Keratinocyte (primary cell): Measurements from ENCODE around the gene SPATA33. TPM values are rescaled to one million over a fixed set of nuclear protein-coding genes. Genes with fewer than 3 reads are reported as not detected.
"Not testable (repeated sequence)": the region's sequence is repeated elsewhere in the genome, so short reads cannot be mapped to it uniquely, and the experiment has no call there.

Experiments used
- DNase-seq: peaks from one replicate; pipeline ENCODE4 v3.0.0-alpha.2; 2011; ENCODE audit warnings: low read depth, missing footprints, low spot score
- FAIRE-seq: peaks from 2 replicates; lab custom pipeline; 2011; peaks lifted over from hg19 to GRCh38; lab: Jason Lieb, UNC
- H2AFZ ChIP-seq: 2 replicates; pipeline ENCODE4 v1.6.0; 2012; ENCODE audit warnings: low read length, control low read depth, inconsistent platforms; ENCODE audit not compliant: control insufficient read depth
- H3K27ac ChIP-seq: 2 replicates; pipeline ENCODE4 v1.5.1; 2011; ENCODE audit warnings: low read length; ENCODE audit not compliant: control insufficient read depth, insufficient read depth
- H3K27me3 ChIP-seq: 3 replicates; pipeline ENCODE4 v1.6.0; 2011; ENCODE audit warnings: low read length; ENCODE audit not compliant: control insufficient read depth, insufficient read depth; ENCODE audit errors: extremely low read depth
- H3K36me3 ChIP-seq, 2 experiments: 2 replicates in 1 of 2; 3 replicates in 1 of 2; pipeline ENCODE4 v1.5.1; 2011; ENCODE audit warnings: low read length in 2 of 2, mild to moderate bottlenecking in 1 of 2; ENCODE audit not compliant: control insufficient read depth in 2 of 2, insufficient read depth in 2 of 2; ENCODE audit errors: extremely low read depth in 1 of 2
- H3K4me1 ChIP-seq: 3 replicates; pipeline ENCODE4 v1.5.1; 2011; ENCODE audit warnings: low read length; ENCODE audit not compliant: control insufficient read depth, insufficient read depth; ENCODE audit errors: extremely low read depth
- H3K4me2 ChIP-seq: 3 replicates; pipeline ENCODE4 v1.6.0; 2011; ENCODE audit warnings: low read depth, low read length; ENCODE audit not compliant: control insufficient read depth, insufficient read depth; ENCODE audit errors: extremely low read depth
- H3K4me3 ChIP-seq, 3 experiments: fragments of 200-600 bp in 1 of 3; sonication (generic) in 1 of 3; 2 replicates in 2 of 3; 3 replicates in 1 of 3; pipeline ENCODE4 v1.5.1; 2011 to 2016; ENCODE audit warnings: low read length in 3 of 3, mild to moderate bottlenecking in 3 of 3, control low read depth in 2 of 3, inconsistent platforms in 1 of 3, low read depth in 1 of 3, mixed read lengths in 1 of 3, mixed run types in 1 of 3, moderate library complexity in 1 of 3; ENCODE audit not compliant: control insufficient read depth in 2 of 3, insufficient read depth in 2 of 3; ENCODE audit errors: extremely low read depth in 1 of 3
- H3K79me2 ChIP-seq: 2 replicates; pipeline ENCODE4 v1.6.0; 2012; ENCODE audit warnings: low read length; ENCODE audit not compliant: control insufficient read depth, insufficient read depth
- H3K9ac ChIP-seq: 3 replicates; pipeline ENCODE4 v1.6.0; 2011; ENCODE audit warnings: low read length; ENCODE audit not compliant: control insufficient read depth, insufficient read depth; ENCODE audit errors: extremely low read depth
- H3K9me1 ChIP-seq: 3 replicates; pipeline ENCODE4 v1.6.0; 2011; ENCODE audit warnings: low read length; ENCODE audit not compliant: control insufficient read depth, insufficient read depth; ENCODE audit errors: extremely low read depth
- H3K9me3 ChIP-seq: 2 replicates; pipeline ENCODE4 v1.5.1; 2012; ENCODE audit warnings: low read depth, low read length; ENCODE audit not compliant: control insufficient read depth
- H4K20me1 ChIP-seq: 3 replicates; pipeline ENCODE4 v1.6.0; 2011; ENCODE audit warnings: low read length; ENCODE audit not compliant: control insufficient read depth, insufficient read depth; ENCODE audit errors: extremely low read depth
- EZH2 ChIP-seq: IDR thresholded peaks from one replicate; pipeline ENCODE4 v1.6.1; 2012; ENCODE audit warnings: inconsistent platforms, mild to moderate bottlenecking, low read length, moderate library complexity
- dilution Hi-C: fragments of 300-500 bp; cut with MboI; formaldehyde crosslinking; loops from one replicate; pipeline ENCODE4 v1.7.0; 2020; ENCODE audit warnings: low sequenced_read_pairs; ENCODE audit not compliant: extremely low pct_ligation_motif_present
- polyA plus RNA-seq, 5 experiments: library from polyadenylated mRNA; depleted of rRNA in 3 of 5; stranded (reverse) in 3 of 5; stranded (forward) in 1 of 5; unstranded in 1 of 5; fragments of >200 nt; gene quantifications; 1 replicate in 1 of 5; 2 replicates in 3 of 5; 3 replicates in 1 of 5; pipeline versions ENCODE4 v1.2.1 to v1.2.3, GENCODE V29; 2011 to 2012; ENCODE audit warnings: missing spikeins in 2 of 5, low read depth in 1 of 5, low replicate concordance in 1 of 5
- TF ChIP-seq, protein P1 (sequence below), 3 experiments: IDR thresholded peaks in 1 of 3; conservative IDR thresholded peaks in 1 of 3; optimal IDR thresholded peaks in 1 of 3; 2 replicates in 2 of 3; 3 replicates in 1 of 3; pipeline versions ENCODE3 to v1.5.1; 2011; ENCODE audit warnings: low read length in 3 of 3, mild to moderate bottlenecking in 3 of 3, moderate library complexity in 2 of 3, control low read depth in 1 of 3, inconsistent platforms in 1 of 3; ENCODE audit not compliant: insufficient read depth in 2 of 3; ENCODE audit errors: extremely low read depth in 1 of 3

Gene SPATA33
- polyA plus RNA-seq, 1 donor (not counting 4 experiments of a cell fraction or from before 2014, with no cell fraction given), result 5.3 TPM

DNA sequence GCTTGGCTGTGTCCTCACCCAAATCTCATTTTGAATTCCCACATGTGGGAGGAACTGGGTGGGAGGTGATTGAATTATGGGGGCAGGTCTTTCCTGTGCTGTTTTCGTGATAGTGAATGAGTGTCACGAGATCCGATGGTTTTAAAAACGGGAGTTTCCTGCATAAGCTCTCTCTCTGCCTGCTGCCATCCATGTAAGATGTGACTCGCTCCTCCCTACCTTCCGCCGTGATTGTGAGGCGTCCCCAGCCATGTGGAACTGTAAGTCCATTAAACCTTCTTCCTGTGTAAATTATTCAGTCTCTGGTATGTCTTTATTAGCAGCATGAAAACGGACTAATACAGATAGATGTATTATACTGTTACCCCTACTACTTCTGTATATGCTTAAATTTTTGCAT is 3.6 kb downstream of the SPATA33 start:
- dilution Hi-C loops, result no loop called here
- H3K4me1 ChIP-seq, result peaks cover 13% of the 10 kb centered on the region

DNA sequence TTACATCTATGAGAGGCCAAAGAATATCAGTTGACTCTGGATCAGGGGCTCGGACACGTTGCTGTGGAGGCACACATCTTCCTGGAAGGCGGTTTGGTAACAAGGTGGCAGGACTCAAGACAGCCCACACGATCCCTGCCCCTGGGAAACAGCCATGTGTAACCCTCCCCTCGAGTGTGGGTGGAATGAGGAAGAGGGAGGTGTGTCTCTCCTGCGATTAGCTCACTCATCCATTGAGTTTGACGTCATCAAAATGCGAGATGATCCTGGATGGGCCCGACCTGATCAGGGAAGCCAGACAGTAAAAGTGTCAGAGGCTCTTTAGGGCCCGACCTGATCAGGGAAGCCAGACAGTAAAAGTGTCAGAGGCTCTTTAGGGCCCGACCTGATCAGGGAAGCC is 6.6 kb downstream of the SPATA33 start:
- H3K36me3 ChIP-seq, result peaks cover 13 to 25% of the 10 kb centered on the region in 2 experiments
- not testable (repeated sequence) for H3K4me3 ChIP-seq, H3K4me2 ChIP-seq

More for the DNA sequence above, 3.6 kb downstream of the SPATA33 start:
- H3K79me2 ChIP-seq, result peaks cover 41% of the 10 kb centered on the region
- H2AFZ ChIP-seq, result no peak overlapping the region
- H4K20me1 ChIP-seq, result peaks cover 3% of the 10 kb centered on the region
- H3K9ac ChIP-seq, result no peak overlapping the region
- H3K36me3 ChIP-seq, result peaks cover 13 to 25% of the 10 kb centered on the region in 2 experiments
- no peak overlapping the region for H3K4me3 ChIP-seq
- H3K9me1 ChIP-seq, result no peaks in the 10 kb centered on the region
- no peak overlapping the region for H3K27ac ChIP-seq
- H3K4me2 ChIP-seq, result no peak overlapping the region
- no peak for TF ChIP-seq EZH2
- TF ChIP-seq, protein P1, sequence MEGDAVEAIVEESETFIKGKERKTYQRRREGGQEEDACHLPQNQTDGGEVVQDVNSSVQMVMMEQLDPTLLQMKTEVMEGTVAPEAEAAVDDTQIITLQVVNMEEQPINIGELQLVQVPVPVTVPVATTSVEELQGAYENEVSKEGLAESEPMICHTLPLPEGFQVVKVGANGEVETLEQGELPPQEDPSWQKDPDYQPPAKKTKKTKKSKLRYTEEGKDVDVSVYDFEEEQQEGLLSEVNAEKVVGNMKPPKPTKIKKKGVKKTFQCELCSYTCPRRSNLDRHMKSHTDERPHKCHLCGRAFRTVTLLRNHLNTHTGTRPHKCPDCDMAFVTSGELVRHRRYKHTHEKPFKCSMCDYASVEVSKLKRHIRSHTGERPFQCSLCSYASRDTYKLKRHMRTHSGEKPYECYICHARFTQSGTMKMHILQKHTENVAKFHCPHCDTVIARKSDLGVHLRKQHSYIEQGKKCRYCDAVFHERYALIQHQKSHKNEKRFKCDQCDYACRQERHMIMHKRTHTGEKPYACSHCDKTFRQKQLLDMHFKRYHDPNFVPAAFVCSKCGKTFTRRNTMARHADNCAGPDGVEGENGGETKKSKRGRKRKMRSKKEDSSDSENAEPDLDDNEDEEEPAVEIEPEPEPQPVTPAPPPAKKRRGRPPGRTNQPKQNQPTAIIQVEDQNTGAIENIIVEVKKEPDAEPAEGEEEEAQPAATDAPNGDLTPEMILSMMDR (optimal IDR thresholded peaks at IDR 0.05 in 1 of 3, IDR thresholded peaks at IDR 0.05 in 1 of 3, conservative IDR thresholded peaks at IDR 0.05 in 1 of 3; ENCODE audit: extremely low read depth in 1 of 3, insufficient read depth in 2 of 3, low read length in 3 of 3), result no peak
- DNase-seq (no peak), FAIRE-seq (no peak)
- no peaks in the 10 kb centered on the region for H3K9me3 ChIP-seq
- no peaks in the 10 kb centered on the region for H3K27me3 ChIP-seq

DNA sequence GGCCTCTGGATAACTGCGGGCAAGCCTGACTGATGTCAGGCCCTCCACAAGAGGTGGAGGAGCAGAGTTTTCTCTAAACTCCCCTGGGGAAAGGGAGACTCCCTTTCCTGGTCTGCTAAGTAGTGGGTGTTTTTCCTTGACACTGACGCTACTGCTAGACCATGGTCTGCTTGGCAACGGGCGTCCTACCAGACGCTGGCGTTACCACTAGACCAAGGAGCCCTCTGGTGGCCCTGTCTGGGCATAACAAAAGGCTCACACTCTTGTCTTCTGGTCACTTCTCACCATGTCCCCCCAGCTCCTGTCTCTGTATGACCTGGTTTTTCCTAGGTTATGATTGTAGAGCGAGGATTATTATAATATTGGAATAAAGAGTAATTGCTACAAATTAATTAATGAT is 9.4 kb downstream of the SPATA33 start:
- not testable (repeated sequence) for FAIRE-seq, DNase-seq, H3K79me2 ChIP-seq

More for the DNA sequence above, 6.6 kb downstream of the SPATA33 start:
- H3K27ac ChIP-seq, H3K27me3 ChIP-seq, DNase-seq, FAIRE-seq, H2AFZ ChIP-seq, H3K9me1 ChIP-seq, dilution Hi-C loops, H3K9ac ChIP-seq, H3K9me3 ChIP-seq, H3K4me1 ChIP-seq, H4K20me1 ChIP-seq: not testable (repeated sequence)
- H3K79me2 ChIP-seq, result peaks cover 18% of the 10 kb centered on the region

More for the DNA sequence above, 9.4 kb downstream of the SPATA33 start:
- H3K4me2 ChIP-seq, H3K9ac ChIP-seq, H4K20me1 ChIP-seq, H3K4me1 ChIP-seq, dilution Hi-C loops, H3K27ac ChIP-seq, H3K9me3 ChIP-seq, H3K27me3 ChIP-seq, H2AFZ ChIP-seq, H3K9me1 ChIP-seq, H3K36me3 ChIP-seq, H3K4me3 ChIP-seq: not testable (repeated sequence)
- TF ChIP-seq, protein P1 (optimal IDR thresholded peaks at IDR 0.05 in 1 of 3, IDR thresholded peaks at IDR 0.05 in 1 of 3, conservative IDR thresholded peaks at IDR 0.05 in 1 of 3; ENCODE audit: extremely low read depth in 1 of 3, insufficient read depth in 2 of 3, low read length in 3 of 3), result peak in 2 of 3 experiments; percentile 1 to 41
